ENCODE measurements around the gene ARPC1B. TPM values are rescaled to one million over a fixed set of nuclear protein-coding genes. Genes with fewer than 3 reads are reported as not detected.
"Not testable (repeated sequence)": the region's sequence is repeated elsewhere in the genome, so short reads cannot be mapped to it uniquely, and the experiment has no call there.

Gene ARPC1B
- total RNA-seq, 1 experiment from 2014 or later: 40.9 TPM

DNA sequence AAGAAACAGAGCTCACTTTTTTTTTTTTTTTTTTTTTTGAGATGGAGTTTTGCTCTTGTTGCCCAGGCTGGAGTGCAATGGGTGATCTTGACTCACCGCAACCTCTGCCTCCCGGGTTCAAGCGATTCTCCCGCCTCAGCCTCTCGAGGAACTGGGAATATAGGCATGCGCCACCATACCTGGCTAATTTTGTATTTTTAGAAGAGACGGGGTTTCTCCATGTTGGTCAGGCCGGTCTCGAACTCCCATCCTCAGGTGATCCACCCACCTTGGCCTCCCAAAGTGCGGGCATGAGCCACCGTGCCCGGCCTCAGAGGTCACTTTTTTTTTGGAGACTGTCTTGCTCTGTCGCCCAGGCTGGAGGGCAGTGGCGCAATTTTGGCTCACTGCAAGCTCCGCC lies 16.0 kb upstream of the ARPC1B start:
- DNase-seq; H3K4me1 ChIP-seq; H3K4me3 ChIP-seq; H3K27ac ChIP-seq; H3K27me3 ChIP-seq; H3K9me3 ChIP-seq (replicated peaks): not testable (repeated sequence)
- peaks cover 80% of the 10 kb centered on the region for H3K36me3 ChIP-seq

DNA sequence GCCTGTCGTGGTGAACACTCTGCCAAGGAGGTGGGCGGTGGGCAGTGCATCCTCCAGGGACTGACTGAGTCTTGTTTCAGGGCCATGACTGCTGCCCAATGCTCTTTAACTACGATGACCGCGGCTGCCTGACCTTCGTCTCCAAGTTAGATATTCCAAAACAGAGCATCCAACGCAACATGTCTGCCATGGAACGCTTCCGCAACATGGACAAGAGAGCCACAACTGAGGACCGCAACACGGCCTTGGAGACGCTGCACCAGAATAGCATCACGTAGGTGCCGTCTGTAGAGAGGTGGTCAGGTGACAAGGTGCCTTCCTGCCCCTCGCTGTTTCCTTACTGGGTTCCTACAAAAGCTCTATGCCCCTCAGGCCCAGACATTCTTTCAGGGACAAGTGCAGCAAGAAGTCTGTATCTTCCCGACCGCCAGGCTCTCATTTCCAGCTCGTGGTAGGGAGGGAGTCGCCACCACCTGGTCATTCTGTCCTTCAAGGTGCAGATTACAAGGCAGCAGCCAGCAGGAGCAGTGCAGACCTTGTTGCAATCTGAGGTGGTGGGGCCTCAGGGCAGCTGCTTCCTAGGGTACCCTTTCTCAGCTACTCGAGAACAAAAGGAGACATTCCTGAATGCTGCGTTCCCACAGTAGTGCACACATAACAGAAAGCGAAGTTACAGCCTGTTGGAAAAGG lies 14.9 kb upstream of the ARPC1B start:
- no peak for DNase-seq
- no peak overlapping the region for H3K4me3 ChIP-seq
- no peak overlapping the region for H3K27ac ChIP-seq
- H3K4me1 ChIP-seq: no peaks in the 10 kb centered on the region
- no peaks in the 10 kb centered on the region for H3K9me3 ChIP-seq (replicated peaks)
- no peaks in the 10 kb centered on the region for H3K27me3 ChIP-seq
- H3K36me3 ChIP-seq: peaks cover 77% of the 10 kb centered on the region

- Histone ChIP-seq H3K27me3 (no peaks in the 10 kb centered on the region), H3K4me1 (no peaks in the 10 kb centered on the region), H3K9me3 (replicated peaks) (no peaks in the 10 kb centered on the region), H3K27ac (no peak overlapping the region), H3K36me3 (peaks cover 75% of the 10 kb centered on the region), H3K4me3 (no peak overlapping the region)
- DNase-seq: no peak
Measured at GRCh38 chr7:99362801-99363200, 11.7 kb upstream of the ARPC1B start.

DNA sequence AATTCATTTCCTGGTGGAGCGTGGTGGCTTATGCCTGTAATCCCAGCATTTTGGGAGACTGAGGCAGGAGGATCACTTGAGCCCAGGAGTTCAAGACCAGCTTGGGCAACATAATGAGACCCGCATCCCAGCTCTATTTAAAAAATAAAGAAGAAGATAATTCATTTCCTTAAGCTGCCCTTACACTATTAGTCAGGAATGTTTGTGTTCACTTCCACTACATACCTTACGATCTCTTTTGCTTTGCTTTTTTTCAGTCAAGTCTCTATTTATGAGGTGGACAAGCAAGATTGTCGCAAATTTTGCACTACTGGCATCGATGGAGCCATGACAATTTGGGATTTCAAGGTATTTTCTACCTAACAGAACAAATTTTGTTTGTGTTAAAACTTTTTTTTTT lies 11.2 kb upstream of the ARPC1B start:
- H3K9me3 ChIP-seq (replicated peaks): no peaks in the 10 kb centered on the region
- no peaks in the 10 kb centered on the region for H3K4me1 ChIP-seq
- H3K36me3 ChIP-seq: peaks cover 70% of the 10 kb centered on the region
- H3K27ac ChIP-seq: no peak overlapping the region
- H3K4me3 ChIP-seq: no peak overlapping the region
- no peak for DNase-seq
- no peaks in the 10 kb centered on the region for H3K27me3 ChIP-seq

- Histone ChIP-seq H3K4me3 (no peak overlapping the region), H3K4me1 (no peaks in the 10 kb centered on the region), H3K27ac (no peak overlapping the region), H3K27me3 (no peaks in the 10 kb centered on the region), H3K9me3 (replicated peaks) (no peaks in the 10 kb centered on the region), H3K36me3 (peaks cover 53% of the 10 kb centered on the region)
- DNase-seq: peak in 1 of 2 experiments; percentile 31
Measured at GRCh38 chr7:99365318-99366141, 9.0 kb upstream of the ARPC1B start.

- Histone ChIP-seq H3K4me1 (no peaks in the 10 kb centered on the region), H3K27ac (no peak overlapping the region), H3K4me3 (no peak overlapping the region), H3K36me3 (peaks cover 44% of the 10 kb centered on the region), H3K27me3 (no peaks in the 10 kb centered on the region), H3K9me3 (replicated peaks) (no peaks in the 10 kb centered on the region)
- no peak for DNase-seq
Measured at GRCh38 chr7:99366646-99367045, 7.9 kb upstream of the ARPC1B start.

GRCh38 chr7:99368750-99369389 lies 5.7 kb upstream of the ARPC1B start:
- no peaks in the 10 kb centered on the region for H3K27me3 ChIP-seq
- no peak overlapping the region for H3K4me3 ChIP-seq
- peaks cover 27% of the 10 kb centered on the region for H3K36me3 ChIP-seq
- DNase-seq: no peak
- H3K27ac ChIP-seq: no peak overlapping the region
- H3K9me3 ChIP-seq (replicated peaks): no peaks in the 10 kb centered on the region
- no peaks in the 10 kb centered on the region for H3K4me1 ChIP-seq

GRCh38 chr7:99369767-99370391 lies 4.7 kb upstream of the ARPC1B start:
- no peak for DNase-seq
- H3K36me3 ChIP-seq: peaks cover 20% of the 10 kb centered on the region

GRCh38 chr7:99371376-99371920 lies 3.1 kb upstream of the ARPC1B start:
- Histone ChIP-seq H3K4me3 (no peak overlapping the region), H3K27ac (no peak overlapping the region), H3K4me1 (no peaks in the 10 kb centered on the region), H3K36me3 (peaks cover 6% of the 10 kb centered on the region), H3K27me3 (no peaks in the 10 kb centered on the region), H3K9me3 (replicated peaks) (no peaks in the 10 kb centered on the region)
- DNase-seq: no peak

More at GRCh38 chr7:99369767-99370391, 4.7 kb upstream of the ARPC1B start:
- Histone ChIP-seq H3K27me3 (no peaks in the 10 kb centered on the region), H3K4me3 (no peak overlapping the region), H3K9me3 (replicated peaks) (no peaks in the 10 kb centered on the region), H3K27ac (no peak overlapping the region), H3K4me1 (no peaks in the 10 kb centered on the region)

GRCh38 chr7:99372275-99373090 lies 2.0 kb upstream of the ARPC1B start:
- no peak for DNase-seq
- no peak overlapping the region for H3K27ac ChIP-seq

GRCh38 chr7:99373091-99374066 lies 1.2 kb upstream of the ARPC1B start:
- no peaks in the 10 kb centered on the region; the same call in 1 of the 2 replicates for H3K36me3 ChIP-seq
- H3K4me1 ChIP-seq: no peaks in the 10 kb centered on the region
- no peak overlapping the region for H3K27ac ChIP-seq
- no peaks in the 10 kb centered on the region for H3K9me3 ChIP-seq (replicated peaks)
- H3K4me3 ChIP-seq: no peak overlapping the region
- H3K27me3 ChIP-seq: no peaks in the 10 kb centered on the region
- no peak for DNase-seq

More at GRCh38 chr7:99372275-99373090, 2.0 kb upstream of the ARPC1B start:
- H3K4me3 ChIP-seq: peak overlapping the region; percentile 2; the same call in 1 of the 2 replicates
- H3K27me3 ChIP-seq: no peaks in the 10 kb centered on the region
- no peaks in the 10 kb centered on the region for H3K4me1 ChIP-seq
- no peaks in the 10 kb centered on the region; the same call in 1 of the 2 replicates for H3K36me3 ChIP-seq
- H3K9me3 ChIP-seq (replicated peaks): no peaks in the 10 kb centered on the region

GRCh38 chr7:99375070-99375807 lies 709 bp downstream of the ARPC1B start:
- Histone ChIP-seq H3K27me3 (no peaks in the 10 kb centered on the region), H3K4me3 (peak overlapping the region; percentile 91), H3K4me1 (no peaks in the 10 kb centered on the region), H3K36me3 (no peaks in the 10 kb centered on the region; the same call in 1 of the 2 replicates), H3K27ac (peak overlapping the region; percentile 25; the same call in 1 of the 2 replicates), H3K9me3 (replicated peaks) (no peaks in the 10 kb centered on the region)
- DNase-seq: peak; percentile 76 to 81
